Cardiac muscle cell (in vitro differentiated cells and primary cell): ENCODE data around the gene EDEM3. TPM values are rescaled to one million over a fixed set of nuclear protein-coding genes. Genes with fewer than 3 reads are reported as not detected.

ENCODE experiments used
- DNase-seq, 2 donors: peaks; one replicate each; pipeline versions ENCODE4 v3.0.0 to v3.0.0-alpha.2; 2010 to 2017; ENCODE audit warnings: low read depth in 1 of 2, low spot score in 1 of 2
- H3K27ac ChIP-seq: fragments of 200-600 bp; sonication (generic); 2 replicates; pipeline ENCODE4 v1.5.1; 2016
- H3K27me3 ChIP-seq: fragments of 200-600 bp; sonication (generic); 2 replicates; pipeline ENCODE4 v1.6.0; 2016; ENCODE audit warnings: control low read depth
- H3K36me3 ChIP-seq: fragments of 200-600 bp; sonication (generic); 2 replicates; pipeline ENCODE4 v1.5.1; 2016; ENCODE audit warnings: control low read depth
- H3K4me1 ChIP-seq: fragments of 200-600 bp; sonication (generic); 2 replicates; pipeline ENCODE4 v1.8.1; 2017; ENCODE audit warnings: low read depth, mild to moderate bottlenecking, mixed run types
- H3K4me3 ChIP-seq: fragments of 200-600 bp; sonication (generic); 2 replicates; pipeline ENCODE4 v1.5.1; 2016; ENCODE audit warnings: mild to moderate bottlenecking
- H3K9me3 ChIP-seq: fragments of 200-600 bp; sonication (generic); 2 replicates; pipeline ENCODE4 v1.5.1; 2017; ENCODE audit warnings: low read depth, mild to moderate bottlenecking, control low read depth
- polyA plus RNA-seq: library from polyadenylated mRNA; unstranded; fragments of >200 nt; fragmentation: Nextera tagmentation; extraction: Ambion mirVana; gene quantifications from 2 replicates; pipeline ENCODE4 v1.2.1, GENCODE V29; 2016
- total RNA-seq: library from RNA; depleted of rRNA; stranded (reverse); fragments of >200 nt; gene quantifications from 2 replicates; pipeline ENCODE4 v1.2.3, GENCODE V29; 2016
- TF ChIP-seq, protein P1 (sequence below): IDR thresholded peaks from 2 replicates; pipeline ENCODE4 v1.5.1; 2012; ENCODE audit warnings: low read depth, mild to moderate bottlenecking, low read length

The EDEM3 gene
- total and polyA plus RNA-seq, 2 experiments from 2014 or later = 14.6 to 26.1 TPM

DNA sequence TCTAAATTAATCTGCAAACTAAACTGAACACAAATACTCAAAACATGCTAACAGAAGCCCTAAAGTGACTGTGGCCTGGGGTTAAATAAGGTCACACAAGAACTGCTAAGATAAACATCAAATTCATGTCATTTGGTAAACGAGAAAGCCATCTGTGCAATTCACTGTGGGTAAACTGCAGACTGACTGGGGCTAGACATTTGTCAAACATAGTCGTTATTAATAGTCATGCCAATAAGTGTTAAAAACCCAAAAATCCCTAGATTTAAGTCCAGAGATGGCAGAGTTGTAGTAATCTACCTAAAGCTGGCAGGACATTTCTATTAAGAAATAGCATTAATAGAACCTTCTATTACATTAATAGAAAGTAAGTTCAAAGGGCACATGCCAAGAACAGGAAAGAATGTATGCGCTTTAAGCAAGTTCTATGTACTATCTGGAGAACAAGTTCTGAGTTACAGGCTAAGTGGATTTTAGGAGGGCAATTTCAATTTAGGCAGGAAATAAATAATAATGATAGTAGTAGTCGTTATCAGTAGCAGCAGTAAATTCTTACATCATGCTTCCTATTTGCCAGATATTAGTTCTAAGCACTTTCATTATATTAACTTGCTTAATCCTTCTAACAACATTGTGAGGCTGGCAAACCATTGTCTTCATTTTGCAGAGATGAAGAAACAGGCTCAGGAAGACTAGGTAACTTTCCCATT is 8.6 kb downstream of the EDEM3 start:
- no peaks in the 10 kb centered on the region for H3K4me1 ChIP-seq
- peak in 1 of 2 donors; percentile 26 for DNase-seq
- no peak overlapping the region for H3K27ac ChIP-seq
- no peaks in the 10 kb centered on the region for H3K27me3 ChIP-seq
- H3K9me3 ChIP-seq = no peaks in the 10 kb centered on the region
- no peaks in the 10 kb centered on the region for H3K36me3 ChIP-seq
- TF ChIP-seq, protein P1, sequence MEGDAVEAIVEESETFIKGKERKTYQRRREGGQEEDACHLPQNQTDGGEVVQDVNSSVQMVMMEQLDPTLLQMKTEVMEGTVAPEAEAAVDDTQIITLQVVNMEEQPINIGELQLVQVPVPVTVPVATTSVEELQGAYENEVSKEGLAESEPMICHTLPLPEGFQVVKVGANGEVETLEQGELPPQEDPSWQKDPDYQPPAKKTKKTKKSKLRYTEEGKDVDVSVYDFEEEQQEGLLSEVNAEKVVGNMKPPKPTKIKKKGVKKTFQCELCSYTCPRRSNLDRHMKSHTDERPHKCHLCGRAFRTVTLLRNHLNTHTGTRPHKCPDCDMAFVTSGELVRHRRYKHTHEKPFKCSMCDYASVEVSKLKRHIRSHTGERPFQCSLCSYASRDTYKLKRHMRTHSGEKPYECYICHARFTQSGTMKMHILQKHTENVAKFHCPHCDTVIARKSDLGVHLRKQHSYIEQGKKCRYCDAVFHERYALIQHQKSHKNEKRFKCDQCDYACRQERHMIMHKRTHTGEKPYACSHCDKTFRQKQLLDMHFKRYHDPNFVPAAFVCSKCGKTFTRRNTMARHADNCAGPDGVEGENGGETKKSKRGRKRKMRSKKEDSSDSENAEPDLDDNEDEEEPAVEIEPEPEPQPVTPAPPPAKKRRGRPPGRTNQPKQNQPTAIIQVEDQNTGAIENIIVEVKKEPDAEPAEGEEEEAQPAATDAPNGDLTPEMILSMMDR = no peak
- H3K4me3 ChIP-seq = no peak overlapping the region

DNA sequence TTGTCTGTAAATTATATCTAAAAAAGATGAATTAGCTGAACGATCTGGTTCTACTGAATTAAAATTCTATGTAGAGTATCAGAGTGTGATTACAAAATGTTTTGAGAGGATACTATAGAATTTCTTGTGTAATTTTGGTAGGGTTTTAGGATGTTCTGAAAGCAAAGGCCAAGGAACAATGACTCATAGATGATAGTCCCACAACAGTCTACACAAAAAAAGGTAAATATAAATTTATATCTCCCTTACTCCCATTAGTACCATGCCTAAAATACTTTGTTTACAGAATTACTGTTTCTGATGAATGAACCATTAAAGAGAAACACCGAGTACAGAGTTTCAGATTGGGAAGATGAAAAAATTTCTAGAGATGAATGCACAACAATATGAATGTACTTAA is 9.5 kb downstream of the EDEM3 start:
- H3K36me3 ChIP-seq = no peaks in the 10 kb centered on the region
- H3K27ac ChIP-seq = no peak overlapping the region
- no peak for DNase-seq
- H3K9me3 ChIP-seq = no peaks in the 10 kb centered on the region
- H3K4me3 ChIP-seq = no peak overlapping the region
- no peaks in the 10 kb centered on the region for H3K4me1 ChIP-seq
- TF ChIP-seq, protein P1 = no peak
- H3K27me3 ChIP-seq = no peaks in the 10 kb centered on the region

DNA sequence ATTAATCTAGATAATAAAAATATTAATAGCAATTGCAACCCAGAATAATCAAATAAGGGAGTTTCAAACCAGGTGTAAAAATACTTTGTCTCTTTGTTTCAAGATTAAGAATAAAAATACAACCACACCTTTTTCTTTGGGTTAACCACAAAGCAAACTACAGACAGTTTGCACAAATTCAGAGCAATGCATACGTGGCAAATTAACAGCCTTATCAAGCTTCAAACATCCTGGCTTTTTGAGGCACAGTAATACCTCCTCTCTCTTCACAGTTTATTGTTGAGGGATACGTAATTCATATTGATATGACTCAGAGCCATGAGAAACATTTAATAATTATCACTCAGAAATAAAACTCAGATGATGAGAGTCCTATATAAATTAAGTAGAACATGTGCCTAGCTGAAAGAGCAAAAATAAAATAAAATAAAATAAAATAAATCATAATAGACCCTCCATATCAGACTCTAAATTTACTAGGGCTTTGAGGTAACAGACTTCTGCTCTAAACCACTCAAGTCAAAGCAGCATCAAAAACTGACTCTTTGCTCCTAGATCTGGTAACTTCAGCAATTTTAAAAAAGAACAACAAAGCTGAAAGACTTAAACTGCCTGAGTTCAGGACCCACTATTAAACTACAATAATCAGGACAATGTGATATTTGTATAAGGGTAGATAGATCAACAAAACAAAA is 11.4 kb downstream of the EDEM3 start:
- TF ChIP-seq, protein P1 = no peak
- Histone ChIP-seq H3K27ac (no peak overlapping the region), H3K27me3 (no peaks in the 10 kb centered on the region), H3K36me3 (no peaks in the 10 kb centered on the region), H3K4me3 (no peak overlapping the region), H3K4me1 (no peaks in the 10 kb centered on the region), H3K9me3 (no peaks in the 10 kb centered on the region)
- peak in 1 of 2 donors; percentile 45 for DNase-seq

DNA sequence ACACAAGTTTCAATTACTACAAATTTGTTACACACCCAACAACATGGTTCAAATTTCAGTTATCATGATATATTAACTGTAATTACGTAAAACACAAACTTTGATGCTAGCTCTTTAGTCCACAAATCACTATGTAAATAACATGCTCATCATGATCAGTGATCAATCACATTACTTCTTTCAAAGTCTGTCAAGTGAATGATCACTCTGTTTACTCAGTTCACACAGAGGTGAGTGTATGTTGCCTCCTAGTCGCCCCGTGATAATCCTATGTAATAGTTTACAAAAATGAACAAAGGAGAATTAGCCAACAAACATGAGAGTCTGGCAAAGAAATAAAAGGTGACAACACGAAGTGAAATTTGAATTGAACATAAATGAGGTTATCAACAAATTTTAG is 14.3 kb downstream of the EDEM3 start:
- DNase-seq = no peak
- Histone ChIP-seq H3K4me1 (no peaks in the 10 kb centered on the region), H3K27me3 (no peaks in the 10 kb centered on the region), H3K9me3 (no peaks in the 10 kb centered on the region), H3K27ac (no peak overlapping the region), H3K4me3 (no peak overlapping the region), H3K36me3 (peaks cover 13% of the 10 kb centered on the region)
- TF ChIP-seq, protein P1 = no peak

DNA sequence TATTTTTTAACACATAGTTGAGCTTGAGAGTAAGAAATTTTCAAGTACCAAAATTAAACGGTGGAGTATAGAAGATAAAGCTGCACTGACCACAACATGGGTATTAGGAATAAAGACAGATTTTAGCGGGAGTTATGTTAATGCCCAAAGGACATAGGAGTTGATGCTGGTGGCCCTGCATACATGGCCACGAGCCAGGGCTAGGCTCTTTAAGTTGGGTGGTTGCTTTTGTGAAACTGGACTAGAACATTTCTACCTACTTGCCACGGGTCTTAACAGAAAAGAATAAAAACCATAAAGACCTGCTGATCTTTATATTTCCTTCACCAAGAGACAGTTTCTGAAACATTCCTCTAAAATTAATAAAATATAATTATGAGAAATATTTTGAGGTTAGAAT is 14.9 kb downstream of the EDEM3 start:
- H3K27me3 ChIP-seq = no peaks in the 10 kb centered on the region
- TF ChIP-seq, protein P1 = no peak
- H3K9me3 ChIP-seq = no peaks in the 10 kb centered on the region
- no peak overlapping the region for H3K4me3 ChIP-seq
- H3K36me3 ChIP-seq = peaks cover 13% of the 10 kb centered on the region
- H3K27ac ChIP-seq = no peak overlapping the region
- no peaks in the 10 kb centered on the region for H3K4me1 ChIP-seq
- DNase-seq = no peak
